ENCODE results near the gene MADD. TPM values are rescaled to one million over a fixed set of nuclear protein-coding genes. Genes with fewer than 3 reads are reported as not detected.

Gene MADD
- polyA plus RNA-seq, 1 donor from 2014 or later = 66.9 TPM

DNA sequence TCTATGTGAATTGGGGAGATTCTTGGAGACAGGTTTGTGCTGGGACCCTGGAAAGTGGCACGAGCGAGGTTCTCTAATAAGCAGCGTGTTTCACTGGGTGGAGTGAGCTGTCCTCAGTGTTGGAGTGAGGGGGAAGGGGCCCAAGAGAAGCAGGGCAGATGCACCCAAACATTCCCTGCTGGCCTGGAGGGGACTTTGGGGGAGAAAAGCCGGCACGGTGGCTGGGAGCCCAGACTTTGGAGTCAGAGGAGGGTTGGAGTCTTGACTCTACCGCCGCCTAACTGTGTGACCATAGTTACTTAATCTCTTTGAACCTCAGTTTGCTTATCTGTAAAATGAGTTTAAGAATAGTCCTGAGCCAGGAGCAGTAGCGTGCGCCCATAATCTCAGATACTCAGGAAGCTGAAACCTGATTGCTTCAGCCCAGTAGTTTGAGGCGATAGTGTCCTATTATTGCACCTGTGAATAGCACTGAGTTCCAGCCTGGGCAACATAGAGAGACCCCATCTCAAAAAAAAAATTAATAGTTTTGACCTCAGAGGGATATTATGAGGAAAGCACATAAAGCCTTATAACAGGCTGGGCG, 11.5 kb upstream of the MADD start:
- Histone ChIP-seq H3K9ac (ENCODE audit: low read length) (no peak overlapping the region), H3K4me3 (ENCODE audit: low read length) (no peak overlapping the region), H4K20me1 (ENCODE audit: insufficient read depth) (no peaks in the 10 kb centered on the region), H3K4me2 (ENCODE audit: low read length) (no peak overlapping the region), H3F3A (ENCODE audit: insufficient read depth, low read length, poor library complexity, severe bottlenecking) (no peaks in the 10 kb centered on the region), H3K27me3 (ENCODE audit: insufficient read depth, low read depth, low read length) (no peaks in the 10 kb centered on the region), H3K9me3 (ENCODE audit: low read length) (no peaks in the 10 kb centered on the region), H3K9me2 (ENCODE audit: insufficient read depth, low read length) (no peaks in the 10 kb centered on the region), H3K36me3 (ENCODE audit: insufficient read depth, low read length) (no peaks in the 10 kb centered on the region), H3K27ac (ENCODE audit: low read length) (no peak overlapping the region), H3K79me2 (replicated peaks; ENCODE audit: insufficient read depth, low read length) (no peaks in the 10 kb centered on the region), H2AFZ (ENCODE audit: low read depth, low read length) (no peak overlapping the region)
- no peak for TF ChIP-seq MXI1 (conservative IDR thresholded peaks at IDR 0.05; ENCODE audit: poor library complexity, severe bottlenecking)
- no peak for TF ChIP-seq POLR2AphosphoS5 (IDR thresholded peaks at IDR 0.05)
- no peak for TF ChIP-seq EP300 (conservative IDR thresholded peaks at IDR 0.05; ENCODE audit: poor library complexity, severe bottlenecking)
- no peak for TF ChIP-seq EZH2 (IDR thresholded peaks at IDR 0.05; ENCODE audit: borderline replicate concordance, insufficient read depth, low read length, poor library complexity, severe bottlenecking)
- TF ChIP-seq CTCF (IDR thresholded peaks at IDR 0.05; ENCODE audit: poor library complexity, severe bottlenecking) = no peak
- no peak for TF ChIP-seq SMC3 (conservative IDR thresholded peaks at IDR 0.05; ENCODE audit: poor library complexity)

DNA sequence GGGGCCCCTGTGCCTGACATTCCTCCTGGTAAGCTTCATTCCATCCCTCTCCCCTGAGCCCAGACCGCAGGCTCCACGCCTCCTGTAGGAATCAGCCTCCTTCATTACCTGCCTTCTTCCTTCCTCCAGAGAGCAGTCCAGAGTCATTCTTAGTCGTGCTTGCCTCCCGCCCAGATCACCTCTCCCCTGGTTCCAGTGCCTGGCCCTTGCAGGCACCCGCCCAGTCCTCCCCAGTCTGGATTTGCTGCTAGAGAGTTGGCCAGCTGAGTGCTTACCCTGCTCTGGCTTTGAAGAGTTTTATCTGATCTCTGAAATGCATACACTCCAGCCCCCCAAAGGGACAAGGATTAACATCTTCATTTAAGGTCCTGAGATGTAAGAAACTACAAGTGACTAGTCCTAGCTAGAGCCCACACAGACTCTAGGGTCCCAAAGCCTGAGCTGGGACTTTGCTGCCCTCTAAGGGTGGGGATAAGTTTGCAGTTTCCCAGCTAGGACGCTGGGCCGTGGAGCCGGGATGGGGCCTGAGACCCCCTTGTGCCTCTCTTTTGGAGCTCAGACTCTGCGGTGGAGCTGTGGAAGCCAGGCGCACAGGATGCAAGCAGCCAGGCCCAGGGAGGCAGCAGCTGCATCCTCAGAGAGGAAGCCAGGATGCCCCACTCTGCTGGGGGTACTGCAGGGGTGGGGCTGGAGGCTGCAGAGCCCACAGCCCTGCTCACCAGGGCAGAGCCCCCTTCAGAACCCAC, 10.5 kb upstream of the MADD start:
- Histone ChIP-seq H3K27me3 (ENCODE audit: insufficient read depth, low read depth, low read length) (no peaks in the 10 kb centered on the region), H3K79me2 (replicated peaks; ENCODE audit: insufficient read depth, low read length) (no peaks in the 10 kb centered on the region), H3K27ac (ENCODE audit: low read length) (no peak overlapping the region), H3K9ac (ENCODE audit: low read length) (no peak overlapping the region), H3F3A (ENCODE audit: insufficient read depth, low read length, poor library complexity, severe bottlenecking) (no peaks in the 10 kb centered on the region), H4K20me1 (ENCODE audit: insufficient read depth) (no peaks in the 10 kb centered on the region), H3K36me3 (ENCODE audit: insufficient read depth, low read length) (no peaks in the 10 kb centered on the region), H3K9me3 (ENCODE audit: low read length) (no peaks in the 10 kb centered on the region), H3K9me2 (ENCODE audit: insufficient read depth, low read length) (no peaks in the 10 kb centered on the region), H3K4me2 (ENCODE audit: low read length) (no peak overlapping the region), H3K4me3 (ENCODE audit: low read length) (no peak overlapping the region), H2AFZ (ENCODE audit: low read depth, low read length) (no peak overlapping the region)
- TF ChIP-seq RAD21 (conservative IDR thresholded peaks at IDR 0.05) (no peak), MXI1 (conservative IDR thresholded peaks at IDR 0.05; ENCODE audit: poor library complexity, severe bottlenecking) (no peak), POLR2AphosphoS5 (IDR thresholded peaks at IDR 0.05) (no peak), TAF1 (IDR thresholded peaks at IDR 0.05; ENCODE audit: low read depth) (no peak), SMC3 (conservative IDR thresholded peaks at IDR 0.05; ENCODE audit: poor library complexity) (no peak), CTCF (IDR thresholded peaks at IDR 0.05; ENCODE audit: poor library complexity, severe bottlenecking) (no peak), EZH2 (IDR thresholded peaks at IDR 0.05; ENCODE audit: borderline replicate concordance, insufficient read depth, low read length, poor library complexity, severe bottlenecking) (no peak), EP300 (conservative IDR thresholded peaks at IDR 0.05; ENCODE audit: poor library complexity, severe bottlenecking) (no peak)
- TF ChIP-seq, protein P1, sequence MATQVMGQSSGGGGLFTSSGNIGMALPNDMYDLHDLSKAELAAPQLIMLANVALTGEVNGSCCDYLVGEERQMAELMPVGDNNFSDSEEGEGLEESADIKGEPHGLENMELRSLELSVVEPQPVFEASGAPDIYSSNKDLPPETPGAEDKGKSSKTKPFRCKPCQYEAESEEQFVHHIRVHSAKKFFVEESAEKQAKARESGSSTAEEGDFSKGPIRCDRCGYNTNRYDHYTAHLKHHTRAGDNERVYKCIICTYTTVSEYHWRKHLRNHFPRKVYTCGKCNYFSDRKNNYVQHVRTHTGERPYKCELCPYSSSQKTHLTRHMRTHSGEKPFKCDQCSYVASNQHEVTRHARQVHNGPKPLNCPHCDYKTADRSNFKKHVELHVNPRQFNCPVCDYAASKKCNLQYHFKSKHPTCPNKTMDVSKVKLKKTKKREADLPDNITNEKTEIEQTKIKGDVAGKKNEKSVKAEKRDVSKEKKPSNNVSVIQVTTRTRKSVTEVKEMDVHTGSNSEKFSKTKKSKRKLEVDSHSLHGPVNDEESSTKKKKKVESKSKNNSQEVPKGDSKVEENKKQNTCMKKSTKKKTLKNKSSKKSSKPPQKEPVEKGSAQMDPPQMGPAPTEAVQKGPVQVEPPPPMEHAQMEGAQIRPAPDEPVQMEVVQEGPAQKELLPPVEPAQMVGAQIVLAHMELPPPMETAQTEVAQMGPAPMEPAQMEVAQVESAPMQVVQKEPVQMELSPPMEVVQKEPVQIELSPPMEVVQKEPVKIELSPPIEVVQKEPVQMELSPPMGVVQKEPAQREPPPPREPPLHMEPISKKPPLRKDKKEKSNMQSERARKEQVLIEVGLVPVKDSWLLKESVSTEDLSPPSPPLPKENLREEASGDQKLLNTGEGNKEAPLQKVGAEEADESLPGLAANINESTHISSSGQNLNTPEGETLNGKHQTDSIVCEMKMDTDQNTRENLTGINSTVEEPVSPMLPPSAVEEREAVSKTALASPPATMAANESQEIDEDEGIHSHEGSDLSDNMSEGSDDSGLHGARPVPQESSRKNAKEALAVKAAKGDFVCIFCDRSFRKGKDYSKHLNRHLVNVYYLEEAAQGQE (IDR thresholded peaks at IDR 0.05; ENCODE audit: borderline replicate concordance) = no peak
